ENCODE data around the gene CAPZB.

The CAPZB gene

DNA sequence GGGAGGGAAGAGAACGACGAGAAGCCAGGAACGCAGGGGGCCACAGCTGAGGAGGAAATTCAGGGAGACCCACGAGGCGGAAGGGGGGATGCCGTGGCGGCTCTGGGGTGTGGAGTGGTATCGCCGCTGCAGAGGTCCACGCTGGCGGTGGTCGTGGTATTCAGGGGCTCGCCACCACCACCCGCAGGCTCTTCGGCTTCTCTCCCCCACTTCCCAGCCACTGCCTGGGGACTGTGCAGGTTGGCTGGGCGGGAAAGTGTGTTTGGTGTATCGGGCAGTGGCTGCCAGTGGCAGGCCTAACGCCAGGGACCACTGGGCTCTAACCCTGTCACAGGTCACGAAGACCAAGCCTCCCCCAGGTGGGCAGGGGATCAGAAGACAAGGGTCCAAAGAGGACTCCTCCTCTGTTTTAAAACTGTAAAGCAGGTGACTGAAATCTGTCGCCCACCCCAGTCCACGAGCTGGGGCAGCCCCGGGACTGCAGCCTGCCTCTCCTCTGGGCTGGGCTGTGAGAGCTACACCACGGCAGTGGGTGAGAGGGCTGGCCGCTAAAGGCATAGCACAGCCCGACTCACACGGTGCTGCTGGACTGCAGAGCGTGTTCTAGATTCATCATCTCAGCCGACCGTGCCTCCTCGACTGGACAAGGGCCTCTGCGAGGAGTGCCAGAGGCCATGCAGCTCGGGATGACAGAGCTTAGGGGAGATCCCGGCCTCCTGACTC, 142.3 kb downstream of the CAPZB start:
- DNase-seq = no peak

DNA sequence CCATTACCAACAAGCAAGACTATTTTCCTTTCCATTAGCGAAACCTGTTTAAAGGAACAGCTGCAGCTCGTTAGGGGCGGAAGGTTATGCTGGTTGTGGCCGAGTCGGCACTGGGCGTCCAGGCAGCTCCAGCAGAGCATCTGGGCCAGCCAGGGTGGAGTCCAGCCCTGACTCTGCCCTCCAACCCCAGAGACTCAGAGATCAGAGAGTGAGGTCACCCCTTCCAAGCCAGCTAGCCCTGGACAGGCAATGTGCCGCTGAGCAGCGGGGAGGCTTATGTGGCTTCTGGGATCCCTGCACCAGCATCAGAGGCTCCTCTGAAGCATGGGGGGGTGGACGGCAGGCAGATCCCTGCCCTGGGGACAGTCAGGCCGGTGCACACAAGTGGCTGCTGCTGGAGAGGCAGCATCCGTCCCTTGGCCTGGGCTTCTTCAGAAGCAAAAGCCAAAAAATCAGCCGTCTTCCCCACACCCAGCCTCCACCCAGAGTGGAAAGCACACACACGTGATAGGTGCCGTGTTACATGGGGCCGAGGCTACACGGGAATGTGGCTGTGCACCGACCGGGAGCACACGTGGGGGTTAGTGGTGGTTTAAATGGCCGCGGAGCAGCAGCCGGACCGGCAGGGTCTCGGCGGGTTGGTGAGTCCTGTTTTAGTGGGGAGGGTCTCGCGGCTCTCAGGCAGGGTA, 143.1 kb downstream of the CAPZB start:
- no peak for DNase-seq

DNA sequence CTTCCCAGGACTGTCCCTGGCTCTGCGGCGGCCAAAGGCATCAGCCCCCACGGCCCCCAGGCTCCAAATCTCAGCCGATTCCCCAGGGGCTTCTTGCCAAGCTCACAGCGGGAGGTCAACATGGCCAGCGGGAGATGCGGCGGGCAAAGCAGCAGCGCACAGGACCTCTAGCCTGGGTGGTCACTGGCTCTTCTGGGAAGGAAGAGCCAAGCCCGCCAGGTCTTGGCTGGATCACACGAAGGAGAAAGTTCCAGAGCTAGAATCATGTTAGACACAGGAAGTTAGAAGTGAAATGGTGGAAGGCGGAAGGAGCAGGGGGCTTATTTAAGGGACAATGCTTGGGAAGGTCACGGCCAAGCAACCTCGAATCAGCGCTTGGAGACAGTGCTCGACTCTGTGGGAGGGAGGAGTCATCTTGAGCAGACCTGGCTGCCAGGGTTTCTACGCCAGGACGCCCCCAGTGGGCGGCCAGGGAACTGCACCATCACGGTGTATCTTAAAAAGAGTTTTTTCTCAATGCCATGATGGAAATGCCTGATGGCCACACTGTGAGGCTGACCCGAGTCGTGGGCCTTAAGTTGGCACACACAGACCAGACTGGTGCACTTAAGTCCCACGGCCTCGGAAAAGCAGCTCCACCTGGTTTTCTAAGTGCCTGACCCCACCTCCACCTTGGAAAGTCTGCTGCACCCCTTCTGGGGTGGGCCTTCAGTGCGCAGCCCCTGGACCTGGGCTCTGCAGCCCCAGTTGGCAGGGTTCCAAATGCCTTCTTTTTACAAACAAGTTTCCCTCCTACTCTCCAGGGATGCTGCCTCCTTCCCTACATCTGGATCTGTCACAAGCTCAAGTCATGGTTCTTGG, 143.9 kb downstream of the CAPZB start:
- DNase-seq = peak; percentile 52

DNA sequence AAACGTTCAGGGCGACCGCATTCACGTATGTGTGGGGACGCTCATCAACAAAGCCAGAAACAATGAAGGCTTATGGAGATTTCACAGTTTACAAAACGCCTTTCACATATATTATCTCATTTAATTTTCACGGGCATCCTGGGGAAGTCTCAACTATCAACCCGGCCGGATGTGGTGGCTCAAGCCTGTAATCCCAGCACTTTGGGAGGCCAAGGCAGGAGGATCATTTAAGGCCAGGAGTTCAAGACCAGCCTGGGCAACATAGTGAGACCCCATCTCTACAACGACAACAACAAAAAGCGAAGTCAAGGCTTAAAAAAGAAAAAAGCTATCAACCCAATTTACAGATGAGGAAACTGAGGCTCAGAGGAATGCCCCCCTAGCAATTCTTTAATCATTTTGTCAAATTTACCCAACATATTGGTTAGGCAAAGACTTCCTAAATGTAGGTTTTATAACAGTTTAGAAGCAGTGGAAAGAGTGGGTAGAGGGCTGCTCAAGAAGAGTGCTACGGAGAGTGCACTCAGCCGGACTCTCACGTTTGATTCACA, 144.9 kb downstream of the CAPZB start:
- DNase-seq = no peak

DNA sequence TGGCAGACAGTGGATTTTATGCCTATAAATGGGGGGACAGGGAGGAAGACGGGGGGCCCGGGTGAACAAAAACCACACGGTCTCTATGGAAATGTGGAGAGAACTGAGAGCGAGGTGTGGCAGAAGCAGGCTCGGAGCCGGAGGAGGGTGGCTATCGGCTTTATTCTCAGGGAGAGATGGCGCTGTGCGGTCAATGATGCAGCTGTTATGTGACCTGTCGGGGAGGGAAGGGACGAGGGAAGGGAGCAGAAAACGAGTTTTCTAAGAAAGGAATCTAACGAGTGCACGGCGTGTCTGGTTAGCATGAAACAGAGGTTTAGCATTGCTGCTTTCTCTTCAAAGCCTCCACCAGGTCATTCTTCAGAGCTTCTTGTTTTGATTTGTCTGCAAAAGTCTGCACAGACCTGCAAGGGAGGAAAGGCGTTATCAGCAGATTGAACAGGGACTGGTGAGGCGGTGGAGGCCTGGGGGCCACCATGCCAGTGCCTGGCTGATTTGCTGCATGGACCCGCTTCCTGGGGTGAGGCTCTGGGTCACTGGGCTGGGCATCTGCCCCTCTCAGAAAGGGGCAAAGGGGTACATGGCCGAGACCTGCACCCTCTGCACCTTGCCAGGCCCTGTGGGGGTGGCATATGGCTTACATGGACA, 146.0 kb downstream of the CAPZB start:
- DNase-seq = peak; percentile 14

DNA sequence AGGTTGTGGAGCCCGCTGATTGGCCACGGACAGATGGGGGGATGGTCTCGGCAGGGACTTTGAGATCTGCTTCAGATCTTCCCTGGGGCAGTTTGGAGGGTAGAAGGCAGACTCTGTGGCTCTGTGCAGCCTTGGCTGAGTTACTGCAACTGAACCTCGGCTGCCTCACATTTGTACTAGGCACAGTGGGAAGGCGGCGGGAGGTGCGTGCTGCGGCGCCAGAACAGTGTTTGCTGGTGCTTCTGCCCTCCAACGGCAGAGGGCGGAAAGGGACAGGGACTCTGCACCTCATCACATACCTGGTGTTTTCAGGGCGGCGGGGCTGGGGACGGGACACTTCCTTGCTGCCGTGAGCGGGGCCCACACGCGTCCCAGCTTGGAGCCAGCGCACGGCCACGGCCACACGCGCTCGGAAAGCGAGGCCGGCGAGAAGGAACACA, 147.0 kb downstream of the CAPZB start:
- DNase-seq = peak; percentile 36

DNA sequence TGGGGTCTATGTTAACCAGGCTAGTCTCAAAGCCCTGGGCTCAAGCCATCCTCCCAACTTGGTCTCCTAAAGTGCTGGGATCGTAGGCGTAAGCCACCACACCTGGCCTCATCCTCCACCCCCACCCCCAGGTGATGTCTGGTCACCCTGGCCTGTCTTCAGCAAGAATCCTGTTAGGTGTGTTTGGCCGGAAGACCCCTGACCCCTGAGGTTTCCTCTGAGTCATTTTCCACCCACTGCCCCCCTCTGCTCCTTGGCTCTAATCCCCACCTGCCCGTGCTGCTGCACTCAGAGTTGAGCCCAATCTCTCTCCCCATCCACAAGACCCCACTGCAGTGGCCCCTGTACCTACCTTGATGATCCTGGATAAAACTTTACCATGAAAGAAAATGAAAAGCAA, 148.1 kb downstream of the CAPZB start:
- DNase-seq = no peak

DNA sequence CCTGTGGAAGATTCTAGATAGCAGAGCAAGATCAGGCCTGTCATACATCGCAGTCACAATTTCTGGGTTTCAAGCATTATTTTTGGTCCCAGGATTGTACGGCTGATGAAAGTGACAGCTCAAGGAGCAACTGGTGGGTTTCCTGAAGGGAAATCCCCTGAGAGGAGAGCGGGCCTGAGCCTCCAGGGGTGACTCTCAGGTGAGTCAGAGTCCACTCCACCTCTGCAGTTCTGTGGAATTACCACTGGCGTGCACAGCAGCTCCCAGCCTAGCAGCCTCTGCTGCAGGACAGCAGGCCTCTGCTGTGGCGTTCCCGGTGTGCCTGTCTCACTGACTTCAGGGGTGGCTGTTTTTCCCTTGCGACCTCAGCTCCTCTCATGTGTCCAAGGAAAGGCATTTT, 148.8 kb downstream of the CAPZB start:
- no peak for DNase-seq

DNA sequence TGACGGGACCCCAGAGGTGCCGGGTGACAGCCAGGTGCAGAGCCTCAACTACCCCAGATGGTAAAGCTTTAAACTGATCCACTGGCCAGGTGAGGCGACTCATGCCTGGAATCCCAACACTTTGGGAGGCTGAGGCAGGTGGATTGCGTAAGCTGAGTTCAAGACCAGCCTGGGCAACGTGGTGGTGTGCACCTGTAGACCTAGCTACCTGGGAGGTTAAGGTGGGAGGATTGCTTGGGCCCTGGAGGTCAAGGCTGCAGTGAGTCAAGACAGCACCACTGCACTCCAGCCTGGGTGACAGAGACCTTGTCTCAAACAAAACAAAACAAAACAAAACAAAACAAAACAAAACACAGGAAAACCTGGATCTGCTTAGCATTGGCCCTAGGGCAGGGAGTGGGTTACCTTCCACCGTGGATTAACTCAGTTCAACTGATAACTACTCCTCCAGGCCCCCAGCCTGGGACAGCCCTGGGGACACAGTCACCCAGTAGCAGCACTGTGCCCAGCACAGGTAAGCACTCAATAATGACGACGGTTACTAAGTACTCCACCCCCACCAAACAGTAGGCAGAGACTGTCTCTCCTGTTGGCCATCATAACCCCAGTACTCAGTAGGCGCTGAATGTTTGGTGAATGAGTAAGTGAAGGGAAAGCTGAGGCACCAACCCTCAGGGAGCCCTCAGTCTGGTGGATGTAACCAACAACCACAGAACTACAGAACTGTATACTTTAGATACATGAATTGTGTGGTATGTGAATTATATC, 151.6 kb downstream of the CAPZB start:
- no peak for DNase-seq

DNA sequence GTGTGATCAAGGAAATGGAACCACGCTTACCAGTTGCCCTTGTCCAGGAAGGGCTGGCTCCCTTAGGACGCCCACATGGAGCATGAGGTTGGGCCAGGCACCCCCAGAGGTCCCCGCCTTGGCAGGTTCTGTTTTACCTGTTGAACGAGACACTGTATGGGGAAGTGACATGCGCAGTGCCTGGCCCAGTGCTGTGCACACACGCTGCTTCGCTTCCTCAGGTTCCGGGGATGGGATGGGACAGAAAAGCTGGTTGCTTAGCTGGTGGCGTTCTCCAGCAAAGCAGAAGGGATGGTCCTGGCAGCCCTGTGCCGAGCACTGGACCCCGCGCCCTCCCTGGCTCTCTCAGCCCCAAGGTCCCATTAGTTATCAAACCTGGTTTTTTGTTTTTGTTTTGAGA, 152.5 kb downstream of the CAPZB start:
- DNase-seq = no peak

DNA sequence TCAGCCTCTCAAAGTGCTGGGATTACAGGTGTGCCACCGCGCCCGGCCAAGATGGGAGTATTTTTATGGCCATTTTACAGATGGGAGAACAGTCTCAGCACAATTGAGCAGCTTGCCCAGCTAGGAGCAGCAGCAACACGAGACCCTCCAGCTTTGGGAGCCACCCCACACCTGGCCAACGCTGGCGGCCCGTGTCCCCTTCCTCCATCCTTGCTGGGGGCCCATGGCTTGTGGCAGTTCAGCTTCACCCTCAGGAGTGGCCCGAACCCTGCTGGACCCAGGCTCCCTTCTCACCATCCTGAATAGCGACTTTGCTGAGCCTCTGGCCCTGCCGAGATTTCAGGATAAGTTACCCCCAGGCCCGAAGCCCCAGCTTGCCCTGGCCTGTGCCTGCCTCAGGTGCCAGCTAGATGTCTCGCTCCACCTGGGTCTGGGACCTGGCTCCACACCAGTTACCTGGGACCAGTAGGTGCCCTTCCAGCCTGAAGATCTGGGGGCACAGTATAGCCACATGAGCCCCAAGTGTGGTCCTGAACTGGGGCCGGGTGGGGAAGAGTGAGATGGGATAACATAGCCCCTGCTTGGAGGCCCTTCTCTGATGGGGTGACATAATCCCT, 154.0 kb downstream of the CAPZB start:
- DNase-seq = no peak

DNA sequence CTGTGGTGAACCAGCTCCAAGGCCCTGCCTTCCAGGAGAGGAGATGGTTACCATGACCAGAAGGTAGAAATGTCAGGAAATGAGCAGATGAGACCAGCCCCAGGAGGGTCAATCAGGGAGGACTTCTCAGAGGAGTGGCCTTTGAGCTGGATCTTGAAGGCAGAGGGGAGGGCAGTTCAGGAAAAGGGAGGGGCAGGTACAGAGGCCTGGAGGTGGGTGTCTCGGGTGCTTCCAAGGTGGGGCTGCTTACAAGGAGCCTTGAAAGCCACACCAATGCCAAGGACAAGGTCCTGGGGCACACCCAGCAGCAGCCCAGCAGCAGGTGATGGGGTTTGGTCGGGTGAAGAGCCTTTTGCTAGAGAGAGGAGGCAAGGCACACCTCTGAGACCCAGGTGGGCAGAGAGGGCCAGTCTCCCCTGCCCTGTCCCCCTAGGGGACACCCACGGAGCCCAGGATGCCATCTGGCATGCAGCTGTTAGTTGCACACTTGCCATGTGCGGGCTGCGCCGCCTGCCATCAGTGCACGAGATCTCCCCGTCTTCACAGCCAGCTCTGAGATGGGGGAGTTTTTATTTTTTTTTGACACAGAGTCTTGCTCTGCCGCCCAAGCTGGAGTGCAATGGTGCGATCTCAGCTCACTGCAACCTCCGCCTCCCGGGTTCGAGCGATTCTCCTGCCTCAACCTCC, 154.7 kb downstream of the CAPZB start:
- DNase-seq = no peak

DNA sequence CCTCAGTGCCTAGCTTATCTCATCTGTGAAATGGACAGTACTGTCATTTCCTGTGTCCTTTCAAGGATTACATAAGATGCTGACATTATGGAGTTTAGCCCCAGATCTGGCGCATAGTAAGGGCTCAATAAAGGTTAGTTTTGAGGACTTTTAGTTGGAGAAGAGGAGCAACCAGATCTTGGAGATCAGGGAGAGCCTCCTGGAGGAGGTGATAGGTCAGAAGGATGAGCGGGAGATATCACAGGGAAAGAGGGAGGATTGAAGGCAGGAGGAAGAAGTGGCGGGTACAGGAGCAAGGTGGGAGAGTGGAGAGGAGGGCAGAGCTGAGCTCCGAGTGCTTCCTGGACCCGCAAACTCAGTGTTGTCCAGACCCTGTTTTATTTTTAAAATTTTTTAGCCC, 155.7 kb downstream of the CAPZB start:
- DNase-seq = no peak

DNA sequence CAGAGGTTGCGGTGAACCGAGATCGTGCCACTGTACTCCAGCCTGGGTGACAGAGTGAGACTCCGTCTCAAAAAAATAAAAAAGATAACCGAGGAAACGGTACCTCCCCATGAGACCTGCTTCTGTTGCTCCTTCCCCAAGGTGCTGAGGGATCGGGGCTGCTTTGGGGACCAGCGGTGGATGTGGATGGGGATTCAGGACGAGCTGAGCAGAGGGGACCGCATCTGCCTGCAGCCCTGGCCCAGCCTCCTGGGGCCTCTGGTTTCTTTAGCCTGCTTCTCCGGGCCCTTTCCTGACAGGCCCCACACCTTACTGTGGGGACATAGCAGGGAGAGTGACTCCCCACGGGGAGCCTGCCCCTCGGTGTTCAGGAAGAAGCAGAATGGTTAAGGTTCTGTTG, 156.2 kb downstream of the CAPZB start:
- no peak for DNase-seq

DNA sequence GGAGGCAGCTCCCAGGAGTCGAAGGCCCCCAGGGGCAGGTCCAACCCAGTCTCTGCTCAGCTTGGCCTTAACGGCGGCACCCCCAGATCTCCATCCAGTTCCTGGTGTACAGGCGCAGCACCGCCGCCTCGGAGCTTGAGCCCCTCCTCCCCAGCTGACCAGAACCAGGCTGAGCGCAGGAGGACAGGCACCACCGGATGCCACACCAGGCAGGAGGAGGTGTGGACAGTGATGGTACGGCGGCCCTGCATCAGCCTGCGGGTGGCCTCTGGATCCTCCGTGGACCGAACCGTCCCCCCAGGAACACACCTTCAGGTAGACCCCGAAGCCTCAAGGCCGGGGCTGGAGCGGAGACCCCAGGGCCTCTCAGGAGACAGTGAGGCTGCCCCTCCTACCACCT, 156.9 kb downstream of the CAPZB start:
- no peak for DNase-seq

DNA sequence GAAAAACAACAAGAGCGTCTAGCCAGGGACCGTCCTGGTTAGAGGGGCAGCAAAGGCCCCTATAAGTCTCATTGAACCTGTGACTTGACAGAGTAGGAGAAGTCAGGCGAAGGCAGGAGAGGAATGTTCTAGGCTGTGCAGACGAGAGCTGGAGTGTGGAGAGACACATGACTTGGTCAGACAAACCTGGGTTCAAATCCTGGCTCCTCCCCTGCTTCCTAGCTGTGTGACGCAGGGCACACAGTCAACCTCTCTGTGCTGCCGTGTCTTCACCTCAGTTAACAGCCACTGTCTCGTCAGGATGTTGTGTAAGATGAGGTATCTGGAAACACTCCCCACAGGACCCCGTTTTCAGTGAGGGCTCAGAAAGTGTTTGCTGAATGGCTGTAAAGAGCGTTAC, 157.6 kb downstream of the CAPZB start:
- DNase-seq = no peak

DNA sequence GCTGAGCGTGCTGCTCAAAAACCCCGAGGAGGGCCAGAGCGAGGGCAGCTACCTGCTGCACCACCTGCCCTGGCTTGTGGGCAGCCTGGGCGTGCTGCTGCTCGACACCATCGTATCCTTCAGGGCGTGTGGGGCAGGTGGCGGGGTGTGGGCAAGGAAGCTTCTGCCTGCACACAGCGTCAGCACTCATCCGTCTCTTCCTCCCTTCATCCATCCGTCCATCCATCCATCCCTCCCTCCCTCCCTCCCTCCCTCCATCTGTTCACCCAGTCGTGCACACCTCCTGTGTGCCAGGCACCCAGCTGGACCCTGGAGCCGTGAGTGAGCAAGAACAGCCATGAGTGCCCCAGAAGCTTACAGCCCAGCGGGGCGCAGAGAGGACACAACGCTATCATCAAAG, 158.0 kb downstream of the CAPZB start:
- no peak for DNase-seq

DNA sequence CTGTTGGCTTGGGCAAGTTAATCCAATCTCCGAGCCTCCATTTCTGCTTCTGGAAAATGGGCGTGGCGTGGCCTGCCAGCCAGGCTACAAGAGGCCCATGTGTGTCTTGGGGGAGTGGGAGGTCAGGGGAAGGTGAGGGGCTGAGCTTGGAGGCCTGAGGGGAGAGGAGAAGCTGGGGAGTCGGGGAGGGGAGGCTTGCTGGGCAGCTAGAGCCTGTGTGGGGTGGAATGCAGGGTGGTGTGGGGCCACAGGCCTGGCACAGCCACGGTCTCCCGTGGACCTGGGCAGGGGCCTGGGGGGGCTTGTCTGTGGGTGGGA, 158.6 kb downstream of the CAPZB start:
- DNase-seq = no peak

DNA sequence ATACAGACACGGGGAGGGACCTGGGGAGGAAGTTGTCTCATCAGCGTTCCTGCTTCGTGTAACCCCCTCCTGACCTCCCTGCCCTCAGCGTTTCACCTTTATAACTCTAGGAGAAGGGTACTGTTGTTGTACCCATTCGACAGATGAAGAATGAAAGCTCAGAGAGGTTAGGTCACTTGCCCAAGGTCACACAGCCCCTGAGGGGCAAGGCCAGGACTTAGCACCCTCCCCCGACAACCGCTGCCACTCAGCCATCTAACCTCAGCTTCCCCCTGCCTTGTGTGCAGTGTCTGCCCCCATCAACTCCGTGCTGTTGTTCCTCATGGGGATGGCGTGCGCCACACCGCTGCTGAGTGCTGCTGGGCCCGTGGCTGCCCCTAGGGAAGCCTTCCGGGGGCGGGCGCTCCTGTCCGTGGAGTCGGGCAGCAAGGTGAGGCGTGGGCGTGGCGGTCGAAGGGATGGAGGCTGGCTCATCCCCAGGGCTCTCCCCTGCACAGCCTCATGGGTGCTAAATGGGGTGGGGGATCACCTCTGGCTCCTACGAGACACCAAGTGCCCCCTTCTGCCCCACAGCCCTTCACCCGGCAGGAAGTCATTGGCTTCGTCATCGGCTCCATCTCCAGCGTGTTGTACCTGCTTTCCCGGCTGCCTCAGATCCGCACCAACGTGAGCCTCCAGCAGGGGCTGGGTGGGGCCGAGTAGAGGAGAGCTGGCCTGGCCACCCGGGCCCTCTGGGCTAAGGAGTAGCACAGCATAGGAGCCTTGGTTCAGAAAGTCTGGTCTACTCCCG, 159.2 kb downstream of the CAPZB start:
- DNase-seq = no peak

DNA sequence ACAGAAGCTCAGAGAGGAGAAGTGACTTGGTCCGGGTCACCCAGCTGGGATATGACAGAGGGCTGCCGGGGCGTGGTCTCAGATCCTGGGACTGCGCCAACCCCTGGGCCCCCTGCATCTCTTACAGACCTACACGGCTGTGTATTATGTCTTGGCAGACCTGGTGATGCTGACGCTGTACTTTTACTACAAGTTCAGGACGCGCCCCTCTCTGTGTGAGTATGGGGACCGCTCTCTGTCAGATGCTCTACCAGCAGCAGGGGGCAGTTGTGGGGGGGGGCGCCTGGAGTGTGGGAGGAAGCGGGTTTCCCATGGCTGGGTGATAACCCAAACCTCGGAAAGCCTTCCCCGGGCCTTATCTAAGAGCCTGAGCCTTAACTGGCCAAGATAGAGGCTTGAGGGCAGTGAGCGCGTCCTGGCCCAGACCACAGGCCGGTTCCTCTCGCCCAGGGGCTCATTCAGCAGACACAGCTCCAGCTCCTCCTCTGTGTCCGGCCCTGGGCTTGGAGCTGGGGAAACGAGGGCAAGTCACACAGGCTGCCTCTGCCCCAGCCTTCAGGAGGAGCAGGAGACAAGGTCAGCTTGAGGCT, 159.9 kb downstream of the CAPZB start:
- DNase-seq = no peak

Measured in NCI-H1105 (cell line).